PC-3 (cell line): ENCODE results near the gene TNFSF15.

ENCODE experiments used
- EZH2 ChIP-seq: fragments of 300-600 bp; sonication (generic); IDR thresholded peaks from one replicate; pipeline ENCODE4 v1.6.1; 2017; ENCODE audit warnings: antibody characterized with exemption, mild to moderate bottlenecking, low read length; ENCODE audit not compliant: unreplicated experiment
- EZH2phosphoT487 ChIP-seq: fragments of 300-600 bp; sonication (generic); IDR thresholded peaks from 2 replicates; pipeline ENCODE4 v1.6.1; 2018; ENCODE audit warnings: mild to moderate bottlenecking, antibody characterized with exemption, low read length, borderline replicate concordance
- TF ChIP-seq, protein P1 (sequence below): fragments of 300-600 bp; sonication (generic); conservative IDR thresholded peaks from 2 replicates; pipeline ENCODE4 v1.5.1; 2017; ENCODE audit warnings: antibody characterized with exemption, low read depth, mild to moderate bottlenecking, low read length

DNA sequence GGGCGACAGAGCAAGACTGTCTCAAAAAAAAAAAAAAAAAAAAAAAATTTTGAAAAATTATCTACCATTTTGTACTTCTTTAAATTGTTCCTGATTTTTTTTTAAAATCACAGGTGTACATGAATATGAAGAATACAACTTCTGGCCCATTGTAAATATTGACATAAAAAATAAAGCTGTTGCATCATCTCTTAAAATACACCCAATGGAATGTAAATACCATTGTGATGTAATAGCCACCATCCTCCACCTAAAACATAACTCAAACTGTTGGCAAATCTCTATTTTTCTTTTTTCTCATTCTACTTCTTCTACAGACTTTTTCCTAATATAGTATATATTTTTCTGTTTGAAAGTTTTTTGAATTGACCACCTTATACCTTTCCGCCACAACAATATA lies 62.9 kb downstream of the TNFSF15 start:
- no peak for TF ChIP-seq EZH2phosphoT487
- TF ChIP-seq, protein P1, sequence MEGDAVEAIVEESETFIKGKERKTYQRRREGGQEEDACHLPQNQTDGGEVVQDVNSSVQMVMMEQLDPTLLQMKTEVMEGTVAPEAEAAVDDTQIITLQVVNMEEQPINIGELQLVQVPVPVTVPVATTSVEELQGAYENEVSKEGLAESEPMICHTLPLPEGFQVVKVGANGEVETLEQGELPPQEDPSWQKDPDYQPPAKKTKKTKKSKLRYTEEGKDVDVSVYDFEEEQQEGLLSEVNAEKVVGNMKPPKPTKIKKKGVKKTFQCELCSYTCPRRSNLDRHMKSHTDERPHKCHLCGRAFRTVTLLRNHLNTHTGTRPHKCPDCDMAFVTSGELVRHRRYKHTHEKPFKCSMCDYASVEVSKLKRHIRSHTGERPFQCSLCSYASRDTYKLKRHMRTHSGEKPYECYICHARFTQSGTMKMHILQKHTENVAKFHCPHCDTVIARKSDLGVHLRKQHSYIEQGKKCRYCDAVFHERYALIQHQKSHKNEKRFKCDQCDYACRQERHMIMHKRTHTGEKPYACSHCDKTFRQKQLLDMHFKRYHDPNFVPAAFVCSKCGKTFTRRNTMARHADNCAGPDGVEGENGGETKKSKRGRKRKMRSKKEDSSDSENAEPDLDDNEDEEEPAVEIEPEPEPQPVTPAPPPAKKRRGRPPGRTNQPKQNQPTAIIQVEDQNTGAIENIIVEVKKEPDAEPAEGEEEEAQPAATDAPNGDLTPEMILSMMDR, result no peak
- no peak for TF ChIP-seq EZH2
